K562 (cell line): Measurements from ENCODE around the gene TTC4.

Source experiments
- ARID2 ChIP-seq: fragments of 450-650 bp; IDR thresholded peaks from 2 replicates; pipeline ENCODE4 v1.6.1; 2017; ENCODE audit warnings: antibody characterized with exemption, mild to moderate bottlenecking
- ESRRA ChIP-seq: fragments of 450-650 bp; IDR thresholded peaks from 2 replicates; pipeline ENCODE4 v1.6.1; 2014; ENCODE audit warnings: low read depth, mild to moderate bottlenecking, moderate library complexity, borderline replicate concordance
- HES1 ChIP-seq: fragments of 450-650 bp; IDR thresholded peaks from 2 replicates; pipeline ENCODE4 v1.6.1; 2016; ENCODE audit warnings: low read depth, mild to moderate bottlenecking, moderate library complexity
- MEF2A ChIP-seq: IDR thresholded peaks from 2 replicates; pipeline ENCODE4 v1.6.1; 2011; ENCODE audit warnings: low read depth, mild to moderate bottlenecking, low read length, moderate library complexity; ENCODE audit not compliant: control insufficient read depth
- NFE2 ChIP-seq: IDR thresholded peaks from 2 replicates; pipeline ENCODE4 v1.6.1; 2014; ENCODE audit warnings: antibody characterized with exemption, low read depth
- POLR2A ChIP-seq: fragments of 450-650 bp; conservative IDR thresholded peaks from 2 replicates; pipeline ENCODE4 v1.6.1; 2016
- POLR3A ChIP-seq: IDR thresholded peaks from 2 replicates; pipeline ENCODE4 v1.6.1; 2011; ENCODE audit warnings: borderline replicate concordance, mild to moderate bottlenecking, moderate library complexity; ENCODE audit not compliant: insufficient read length, insufficient read depth; ENCODE audit errors: extremely low read depth
- SP1 ChIP-seq: sonication (generic); formaldehyde crosslinking; IDR thresholded peaks from 2 replicates; pipeline ENCODE4 v1.8.1; 2022; ENCODE audit warnings: mild to moderate bottlenecking, missing genetic modification reagents
- TBP ChIP-seq: optimal IDR thresholded peaks from 2 replicates; pipeline ENCODE3; 2011; ENCODE audit warnings: low read depth, low read length, improper control_type of control experiment
- ZBTB33 ChIP-seq: sonication (generic); formaldehyde crosslinking; IDR thresholded peaks from 2 replicates; pipeline ENCODE4 v1.8.1; 2023; ENCODE audit warnings: mild to moderate bottlenecking, missing genetic modification reagents
- ZNF143 ChIP-seq: sonication (generic); formaldehyde crosslinking; IDR thresholded peaks from 2 replicates; pipeline ENCODE4 v1.9.0; 2022; ENCODE audit warnings: mild to moderate bottlenecking, missing genetic modification reagents
- TF ChIP-seq, protein P1 (sequence below), 3 experiments: IDR thresholded peaks in 2 of 3; conservative IDR thresholded peaks in 1 of 3; 2 replicates each; pipeline ENCODE4 v1.5.1; 2011 to 2012; ENCODE audit warnings: low read length in 3 of 3, mild to moderate bottlenecking in 3 of 3, control low read depth in 2 of 3, improper control_type of control experiment in 1 of 3, inconsistent platforms in 1 of 3, low read depth in 1 of 3, mixed read lengths in 1 of 3, moderate library complexity in 1 of 3; ENCODE audit not compliant: insufficient read depth in 2 of 3
- TF ChIP-seq, protein P2 (sequence below): sonication (generic); formaldehyde crosslinking; IDR thresholded peaks from 2 replicates; pipeline ENCODE4 v1.5.0; 2020; ENCODE audit warnings: missing genetic modification reagents
- TF ChIP-seq, protein P3 (sequence below): fragments of 250-450 bp; sonication (Bioruptor Pico); IDR thresholded peaks from 2 replicates; pipeline ENCODE4 v1.8.0; 2022; ENCODE audit warnings: moderate library complexity, mild to moderate bottlenecking, inconsistent platforms

DNA sequence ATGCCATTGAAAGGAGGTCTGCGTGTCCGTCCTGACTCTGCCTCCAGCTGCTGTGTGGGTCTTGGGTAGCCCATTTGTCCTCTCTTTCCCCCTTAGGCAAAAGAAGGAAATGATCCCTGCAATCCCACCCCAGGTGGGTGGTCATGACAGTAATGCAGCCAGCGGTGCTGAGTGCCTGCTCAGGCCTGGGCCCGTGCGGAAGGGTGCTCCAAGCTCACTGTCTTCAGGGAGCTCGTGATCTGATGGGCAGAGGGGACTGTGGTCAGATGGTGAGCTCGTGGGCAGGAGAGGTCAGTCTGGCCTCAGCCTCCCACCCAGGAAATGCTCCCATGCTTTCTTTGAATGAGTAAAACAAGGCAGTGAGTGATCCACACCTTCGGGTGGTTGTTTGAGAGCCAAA, 35.3 kb upstream of the TTC4 start:
- no peak for TF ChIP-seq POLR2A
- TF ChIP-seq SP1 (CRISPR knock-in tag): no peak
- TF ChIP-seq NFE2: no peak
- no peak for TF ChIP-seq ARID2
- TF ChIP-seq, protein P1, sequence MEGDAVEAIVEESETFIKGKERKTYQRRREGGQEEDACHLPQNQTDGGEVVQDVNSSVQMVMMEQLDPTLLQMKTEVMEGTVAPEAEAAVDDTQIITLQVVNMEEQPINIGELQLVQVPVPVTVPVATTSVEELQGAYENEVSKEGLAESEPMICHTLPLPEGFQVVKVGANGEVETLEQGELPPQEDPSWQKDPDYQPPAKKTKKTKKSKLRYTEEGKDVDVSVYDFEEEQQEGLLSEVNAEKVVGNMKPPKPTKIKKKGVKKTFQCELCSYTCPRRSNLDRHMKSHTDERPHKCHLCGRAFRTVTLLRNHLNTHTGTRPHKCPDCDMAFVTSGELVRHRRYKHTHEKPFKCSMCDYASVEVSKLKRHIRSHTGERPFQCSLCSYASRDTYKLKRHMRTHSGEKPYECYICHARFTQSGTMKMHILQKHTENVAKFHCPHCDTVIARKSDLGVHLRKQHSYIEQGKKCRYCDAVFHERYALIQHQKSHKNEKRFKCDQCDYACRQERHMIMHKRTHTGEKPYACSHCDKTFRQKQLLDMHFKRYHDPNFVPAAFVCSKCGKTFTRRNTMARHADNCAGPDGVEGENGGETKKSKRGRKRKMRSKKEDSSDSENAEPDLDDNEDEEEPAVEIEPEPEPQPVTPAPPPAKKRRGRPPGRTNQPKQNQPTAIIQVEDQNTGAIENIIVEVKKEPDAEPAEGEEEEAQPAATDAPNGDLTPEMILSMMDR (IDR thresholded peaks at IDR 0.05 in 2 of 3, conservative IDR thresholded peaks at IDR 0.05 in 1 of 3; ENCODE audit: insufficient read depth in 2 of 3, low read depth in 1 of 3, low read length in 3 of 3): no peak
- no peak for TF ChIP-seq ZBTB33 (CRISPR knock-in tag)
- TF ChIP-seq, protein P2, sequence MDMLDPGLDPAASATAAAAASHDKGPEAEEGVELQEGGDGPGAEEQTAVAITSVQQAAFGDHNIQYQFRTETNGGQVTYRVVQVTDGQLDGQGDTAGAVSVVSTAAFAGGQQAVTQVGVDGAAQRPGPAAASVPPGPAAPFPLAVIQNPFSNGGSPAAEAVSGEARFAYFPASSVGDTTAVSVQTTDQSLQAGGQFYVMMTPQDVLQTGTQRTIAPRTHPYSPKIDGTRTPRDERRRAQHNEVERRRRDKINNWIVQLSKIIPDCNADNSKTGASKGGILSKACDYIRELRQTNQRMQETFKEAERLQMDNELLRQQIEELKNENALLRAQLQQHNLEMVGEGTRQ (CRISPR knock-in tag): no peak
- TF ChIP-seq ESRRA: no peak
- no peak for TF ChIP-seq TBP
- TF ChIP-seq POLR3A: no peak
- TF ChIP-seq, protein P3, sequence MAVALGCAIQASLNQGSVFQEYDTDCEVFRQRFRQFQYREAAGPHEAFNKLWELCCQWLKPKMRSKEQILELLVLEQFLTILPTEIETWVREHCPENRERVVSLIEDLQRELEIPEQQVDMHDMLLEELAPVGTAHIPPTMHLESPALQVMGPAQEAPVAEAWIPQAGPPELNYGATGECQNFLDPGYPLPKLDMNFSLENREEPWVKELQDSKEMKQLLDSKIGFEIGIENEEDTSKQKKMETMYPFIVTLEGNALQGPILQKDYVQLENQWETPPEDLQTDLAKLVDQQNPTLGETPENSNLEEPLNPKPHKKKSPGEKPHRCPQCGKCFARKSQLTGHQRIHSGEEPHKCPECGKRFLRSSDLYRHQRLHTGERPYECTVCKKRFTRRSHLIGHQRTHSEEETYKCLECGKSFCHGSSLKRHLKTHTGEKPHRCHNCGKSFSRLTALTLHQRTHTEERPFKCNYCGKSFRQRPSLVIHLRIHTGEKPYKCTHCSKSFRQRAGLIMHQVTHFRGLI: no peak
- no peak for TF ChIP-seq ZNF143
- no peak for TF ChIP-seq HES1
- TF ChIP-seq MEF2A: no peak
